ENCODE data around the gene GRIA1. TPM values are rescaled to one million over a fixed set of nuclear protein-coding genes. Genes with fewer than 3 reads are reported as not detected.

The GRIA1 gene
- total and polyA plus RNA-seq, 5 donors from 2014 or later = not detected

- Mint-ChIP-seq H3K4me1 (peaks cover 0 to 6% (median 4%) of the 10 kb centered on the region in 4 donors), H3K4me3 (no peak overlapping the region), H3K9me3 (peaks cover 0 to 1% (median 0%) of the 10 kb centered on the region in 7 donors), H3K36me3 (no peaks in the 10 kb centered on the region), H3K27me3 (no peaks in the 10 kb centered on the region), H3K27ac (peak overlapping the region in 1 of 3 donors; percentile 35)
- Histone ChIP-seq H3K27me3 (ENCODE audit: control insufficient read depth, insufficient read depth, low read length) (no peaks in the 10 kb centered on the region), H3K27ac (ENCODE audit: insufficient read depth, low read length, poor library complexity, severe bottlenecking) (no peak overlapping the region), H3K9me3 (ENCODE audit: control insufficient read depth in 2 of 2, low read length in 2 of 2) (no peaks in the 10 kb centered on the region), H3K36me3 (ENCODE audit: control insufficient read depth, insufficient read depth, low read length) (no peaks in the 10 kb centered on the region), H3K4me1 (ENCODE audit: control insufficient read depth, insufficient read depth, low read length, poor library complexity, severe bottlenecking) (no peaks in the 10 kb centered on the region), H3K4me3 (ENCODE audit: low read depth, low read length) (no peak overlapping the region)
- ATAC-seq (ENCODE audit: low read depth in 2 of 2) = no peak
- DNase-seq = no peak
Observed at GRCh38 chr5:153552886-153553285, 62.4 kb downstream of the GRIA1 start.

DNA sequence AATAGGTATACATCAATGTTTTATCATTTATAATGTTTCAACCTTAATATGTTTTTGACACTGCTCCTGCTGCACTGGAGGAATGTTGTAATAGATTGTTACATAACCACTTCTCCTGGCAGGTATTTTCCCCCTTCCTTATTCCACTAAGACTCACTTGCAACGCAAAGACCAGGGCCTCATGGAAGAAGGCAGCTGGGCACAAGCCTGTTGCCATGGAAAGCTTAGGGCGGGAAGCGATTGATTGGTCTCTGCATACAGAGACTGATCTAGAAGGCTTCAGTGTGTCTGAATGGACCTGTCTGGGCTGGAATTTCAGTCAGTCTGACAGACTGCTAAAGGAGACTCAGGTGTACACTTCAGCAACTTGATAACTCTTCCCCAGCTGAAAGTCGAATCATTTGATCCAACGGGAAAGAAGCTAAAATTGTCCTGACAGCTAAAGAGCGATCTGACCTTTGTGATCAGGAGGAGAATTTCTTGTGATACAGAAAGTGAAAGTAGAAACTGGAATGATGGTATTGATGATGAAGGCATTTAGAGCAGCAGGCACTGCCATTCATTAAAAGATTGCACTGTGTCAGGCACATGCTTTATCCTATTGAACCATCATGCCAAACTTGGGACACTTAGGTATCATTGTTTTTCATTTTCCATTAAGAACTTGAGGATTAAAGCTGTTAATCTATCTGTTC is 65.1 kb downstream of the GRIA1 start:
- no peaks in the 10 kb centered on the region for H3K4me1 ChIP-seq (ENCODE audit: control insufficient read depth, insufficient read depth, low read length, poor library complexity, severe bottlenecking)
- H3K9me3 ChIP-seq (ENCODE audit: control insufficient read depth in 2 of 2, low read length in 2 of 2) = no peaks in the 10 kb centered on the region
- H3K36me3 ChIP-seq (ENCODE audit: control insufficient read depth, insufficient read depth, low read length) = no peaks in the 10 kb centered on the region
- peak overlapping the region; percentile 11 for H3K4me3 ChIP-seq (ENCODE audit: low read depth, low read length)
- ATAC-seq (ENCODE audit: low read depth in 2 of 2) = no peak
- Mint-ChIP-seq H3K27ac (peak overlapping the region in 2 of 3 donors; percentile 12 to 76), H3K36me3 (no peaks in the 10 kb centered on the region), H3K4me1 (peaks cover 0 to 6% (median 4%) of the 10 kb centered on the region in 4 donors), H3K27me3 (no peaks in the 10 kb centered on the region), H3K4me3 (peak overlapping the region in 1 of 4 donors; percentile 47), H3K9me3 (peaks cover 0 to 1% (median 0%) of the 10 kb centered on the region in 7 donors)
- H3K27ac ChIP-seq (ENCODE audit: insufficient read depth, low read length, poor library complexity, severe bottlenecking) = no peak overlapping the region
- H3K27me3 ChIP-seq (ENCODE audit: control insufficient read depth, insufficient read depth, low read length) = no peaks in the 10 kb centered on the region
- DNase-seq = no peak

GRCh38 chr5:153558957-153559356 is 68.5 kb downstream of the GRIA1 start:
- no peak for ATAC-seq (ENCODE audit: low read depth in 2 of 2)
- H3K27me3 ChIP-seq (ENCODE audit: control insufficient read depth, insufficient read depth, low read length) = no peaks in the 10 kb centered on the region
- no peaks in the 10 kb centered on the region for H3K36me3 Mint-ChIP-seq
- H3K27ac ChIP-seq (ENCODE audit: insufficient read depth, low read length, poor library complexity, severe bottlenecking) = no peak overlapping the region
- H3K4me1 Mint-ChIP-seq = peaks cover 0 to 6% (median 4%) of the 10 kb centered on the region in 4 donors
- peaks cover 0 to 6% (median 2%) of the 10 kb centered on the region in 7 donors for H3K9me3 Mint-ChIP-seq
- no peak overlapping the region for H3K27ac Mint-ChIP-seq
- H3K27me3 Mint-ChIP-seq = no peaks in the 10 kb centered on the region
- no peak overlapping the region for H3K4me3 Mint-ChIP-seq
- H3K4me1 ChIP-seq (ENCODE audit: control insufficient read depth, insufficient read depth, low read length, poor library complexity, severe bottlenecking) = no peaks in the 10 kb centered on the region
- H3K4me3 ChIP-seq (ENCODE audit: low read depth, low read length) = no peak overlapping the region
- no peak for DNase-seq
- H3K36me3 ChIP-seq (ENCODE audit: control insufficient read depth, insufficient read depth, low read length) = no peaks in the 10 kb centered on the region
- no peaks in the 10 kb centered on the region for H3K9me3 ChIP-seq (ENCODE audit: control insufficient read depth in 2 of 2, low read length in 2 of 2)

- no peak overlapping the region for H3K4me3 Mint-ChIP-seq
- Histone ChIP-seq H3K36me3 (ENCODE audit: control insufficient read depth, insufficient read depth, low read length) (no peaks in the 10 kb centered on the region), H3K4me3 (ENCODE audit: low read depth, low read length) (no peak overlapping the region), H3K9me3 (ENCODE audit: control insufficient read depth in 2 of 2, low read length in 2 of 2) (no peaks in the 10 kb centered on the region), H3K4me1 (ENCODE audit: control insufficient read depth, insufficient read depth, low read length, poor library complexity, severe bottlenecking) (no peaks in the 10 kb centered on the region), H3K27me3 (ENCODE audit: control insufficient read depth, insufficient read depth, low read length) (no peaks in the 10 kb centered on the region), H3K27ac (ENCODE audit: insufficient read depth, low read length, poor library complexity, severe bottlenecking) (no peak overlapping the region)
- DNase-seq (no peak), ATAC-seq (ENCODE audit: low read depth in 2 of 2) (no peak)
- no peak overlapping the region for H3K27ac Mint-ChIP-seq
- H3K4me1 Mint-ChIP-seq = peaks cover 0 to 6% (median 4%) of the 10 kb centered on the region in 4 donors
- no peaks in the 10 kb centered on the region for H3K27me3 Mint-ChIP-seq
- H3K36me3 Mint-ChIP-seq = no peaks in the 10 kb centered on the region
- H3K9me3 Mint-ChIP-seq = peaks cover 0 to 10% (median 2%) of the 10 kb centered on the region in 7 donors
Observed at GRCh38 chr5:153559926-153560325, 69.5 kb downstream of the GRIA1 start.

DNA sequence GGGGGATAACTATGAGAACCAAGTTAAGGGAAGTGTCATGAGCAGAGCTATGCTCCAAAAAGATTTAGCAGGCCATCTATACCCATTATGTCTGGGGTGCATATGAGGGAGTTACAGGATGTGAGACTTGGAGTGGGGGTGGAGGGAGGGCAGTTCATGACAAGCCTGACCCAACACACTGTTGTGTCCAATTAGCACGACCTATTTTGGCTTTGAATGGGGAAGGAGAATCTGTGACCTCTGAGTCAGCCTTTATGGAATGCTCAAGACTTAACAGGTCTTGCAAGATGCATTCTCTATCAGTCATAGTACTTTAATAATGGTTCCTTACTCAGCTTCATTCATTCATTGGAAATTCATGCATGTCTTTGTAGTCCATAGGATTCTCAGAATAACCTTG is 71.7 kb downstream of the GRIA1 start:
- Histone ChIP-seq H3K27me3 (ENCODE audit: control insufficient read depth, insufficient read depth, low read length) (no peaks in the 10 kb centered on the region), H3K4me3 (ENCODE audit: low read depth, low read length) (no peak overlapping the region), H3K36me3 (ENCODE audit: control insufficient read depth, insufficient read depth, low read length) (no peaks in the 10 kb centered on the region), H3K9me3 (ENCODE audit: control insufficient read depth in 2 of 2, low read length in 2 of 2) (no peaks in the 10 kb centered on the region), H3K4me1 (ENCODE audit: control insufficient read depth, insufficient read depth, low read length, poor library complexity, severe bottlenecking) (no peaks in the 10 kb centered on the region), H3K27ac (ENCODE audit: insufficient read depth, low read length, poor library complexity, severe bottlenecking) (no peak overlapping the region)
- Mint-ChIP-seq H3K4me1 (no peaks in the 10 kb centered on the region), H3K36me3 (no peaks in the 10 kb centered on the region), H3K27me3 (no peaks in the 10 kb centered on the region), H3K9me3 (peaks cover 0 to 13% (median 3%) of the 10 kb centered on the region in 7 donors), H3K4me3 (no peak overlapping the region), H3K27ac (no peak overlapping the region)
- DNase-seq (no peak), ATAC-seq (ENCODE audit: low read depth in 2 of 2) (no peak)

DNA sequence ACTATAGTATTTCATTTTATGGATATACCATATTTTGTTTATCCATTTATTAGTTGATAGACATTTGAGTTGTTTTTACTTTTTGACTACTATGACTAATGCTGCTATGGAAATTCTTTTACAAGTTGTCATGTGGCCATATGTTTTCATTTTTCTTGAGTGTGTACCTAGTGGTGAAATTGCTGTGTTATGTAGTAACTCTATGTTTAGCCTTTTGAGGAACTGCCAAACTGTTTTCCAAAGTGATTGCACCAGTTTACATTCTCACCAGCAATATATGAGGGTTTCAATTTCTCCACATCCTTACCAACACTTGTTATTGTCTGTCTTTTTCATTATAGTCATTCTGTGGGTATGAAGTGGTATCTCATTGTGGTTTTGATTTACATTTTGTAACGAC is 75.4 kb downstream of the GRIA1 start:
- Histone ChIP-seq H3K27me3 (ENCODE audit: control insufficient read depth, insufficient read depth, low read length) (no peaks in the 10 kb centered on the region), H3K4me3 (ENCODE audit: low read depth, low read length) (no peak overlapping the region), H3K4me1 (ENCODE audit: control insufficient read depth, insufficient read depth, low read length, poor library complexity, severe bottlenecking) (no peaks in the 10 kb centered on the region), H3K36me3 (ENCODE audit: control insufficient read depth, insufficient read depth, low read length) (no peaks in the 10 kb centered on the region), H3K27ac (ENCODE audit: insufficient read depth, low read length, poor library complexity, severe bottlenecking) (no peak overlapping the region), H3K9me3 (ENCODE audit: control insufficient read depth in 2 of 2, low read length in 2 of 2) (no peaks in the 10 kb centered on the region)
- ATAC-seq (ENCODE audit: low read depth in 2 of 2) = no peak
- Mint-ChIP-seq H3K27ac (no peak overlapping the region), H3K27me3 (no peaks in the 10 kb centered on the region), H3K36me3 (no peaks in the 10 kb centered on the region), H3K4me1 (no peaks in the 10 kb centered on the region), H3K9me3 (peaks cover 0 to 13% (median 4%) of the 10 kb centered on the region in 7 donors), H3K4me3 (no peak overlapping the region)
- DNase-seq = no peak

GRCh38 chr5:153569036-153569435 is 78.6 kb downstream of the GRIA1 start:
- no peaks in the 10 kb centered on the region for H3K4me1 Mint-ChIP-seq
- no peaks in the 10 kb centered on the region for H3K27me3 Mint-ChIP-seq
- ATAC-seq (ENCODE audit: low read depth in 2 of 2) = no peak
- DNase-seq = no peak
- no peak overlapping the region for H3K27ac ChIP-seq (ENCODE audit: insufficient read depth, low read length, poor library complexity, severe bottlenecking)
- H3K9me3 ChIP-seq (ENCODE audit: control insufficient read depth in 2 of 2, low read length in 2 of 2) = no peaks in the 10 kb centered on the region
- no peak overlapping the region for H3K4me3 ChIP-seq (ENCODE audit: low read depth, low read length)
- no peaks in the 10 kb centered on the region for H3K27me3 ChIP-seq (ENCODE audit: control insufficient read depth, insufficient read depth, low read length)
- no peaks in the 10 kb centered on the region for H3K36me3 ChIP-seq (ENCODE audit: control insufficient read depth, insufficient read depth, low read length)
- H3K4me1 ChIP-seq (ENCODE audit: control insufficient read depth, insufficient read depth, low read length, poor library complexity, severe bottlenecking) = no peaks in the 10 kb centered on the region
- H3K36me3 Mint-ChIP-seq = no peaks in the 10 kb centered on the region
- H3K9me3 Mint-ChIP-seq = peaks cover 0 to 7% (median 4%) of the 10 kb centered on the region in 7 donors
- H3K4me3 Mint-ChIP-seq = no peak overlapping the region
- no peak overlapping the region for H3K27ac Mint-ChIP-seq

DNA sequence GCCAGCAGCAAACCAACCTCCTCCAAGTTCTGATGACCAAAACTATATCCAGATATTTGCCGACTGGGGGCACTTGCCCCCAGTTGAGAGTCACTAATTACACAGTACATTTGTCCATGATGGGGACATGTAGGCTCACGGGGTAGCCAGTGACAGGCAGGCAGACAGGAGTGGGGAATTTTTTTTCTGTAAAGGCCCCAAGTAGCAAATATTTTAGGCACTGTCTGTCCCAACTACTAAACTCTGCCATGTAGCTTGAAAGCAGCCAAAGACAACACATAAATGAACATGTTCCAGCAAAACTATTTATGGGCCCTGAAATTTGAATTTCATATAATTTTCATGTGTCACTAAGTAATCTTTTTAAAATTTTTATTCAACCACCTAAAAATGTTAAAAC is 80.7 kb downstream of the GRIA1 start:
- Mint-ChIP-seq H3K27me3 (no peaks in the 10 kb centered on the region), H3K27ac (no peak overlapping the region), H3K9me3 (peaks cover 0 to 6% (median 3%) of the 10 kb centered on the region in 7 donors), H3K4me1 (no peaks in the 10 kb centered on the region), H3K36me3 (no peaks in the 10 kb centered on the region), H3K4me3 (no peak overlapping the region)
- Histone ChIP-seq H3K27ac (ENCODE audit: insufficient read depth, low read length, poor library complexity, severe bottlenecking) (no peak overlapping the region), H3K9me3 (ENCODE audit: control insufficient read depth in 2 of 2, low read length in 2 of 2) (no peaks in the 10 kb centered on the region), H3K36me3 (ENCODE audit: control insufficient read depth, insufficient read depth, low read length) (no peaks in the 10 kb centered on the region), H3K27me3 (ENCODE audit: control insufficient read depth, insufficient read depth, low read length) (no peaks in the 10 kb centered on the region), H3K4me3 (ENCODE audit: low read depth, low read length) (no peak overlapping the region), H3K4me1 (ENCODE audit: control insufficient read depth, insufficient read depth, low read length, poor library complexity, severe bottlenecking) (no peaks in the 10 kb centered on the region)
- DNase-seq = no peak
- ATAC-seq (ENCODE audit: low read depth in 2 of 2) = no peak
